Kidney (tissue), 14 donors: ENCODE results near the gene EEF1G. TPM values are rescaled to one million over a fixed set of nuclear protein-coding genes. Genes with fewer than 3 reads are reported as not detected.
A peak's percentile ranks its signal among the peaks of the same experiment; 100 is the strongest.

Source experiments
- DNase-seq, 5 donors: peaks; one replicate each; pipeline ENCODE4 v3.0.0-alpha.2; 2013 to 2020
- FAIRE-seq: peaks from 2 replicates; lab custom pipeline; 2012; peaks lifted over from hg19 to GRCh38; lab: Jason Lieb, UNC
- H3K27ac ChIP-seq, 2 donors: one replicate each; pipeline ENCODE4 v1.7.0; 2013; ENCODE audit warnings: low read depth in 2 of 2, low read length in 2 of 2, inconsistent platforms in 1 of 2
- H3K27me3 ChIP-seq: one replicate; pipeline ENCODE4 v1.7.1; 2013; ENCODE audit warnings: low read length, inconsistent platforms; ENCODE audit not compliant: control insufficient read depth, insufficient read depth
- H3K36me3 ChIP-seq, 3 donors: one replicate each; pipeline versions ENCODE4 v1.7.0 to v1.7.1; 2013; ENCODE audit warnings: low read length in 3 of 3, control low read depth in 1 of 3, inconsistent platforms in 1 of 3; ENCODE audit not compliant: insufficient read depth in 3 of 3, control insufficient read depth in 2 of 3
- H3K4me1 ChIP-seq, 3 donors: one replicate each; pipeline versions ENCODE4 v1.7.0 to v1.7.1; 2013; ENCODE audit warnings: low read length in 3 of 3, inconsistent platforms in 1 of 3, low read depth in 1 of 3; ENCODE audit not compliant: control insufficient read depth in 2 of 3, insufficient read depth in 2 of 3
- H3K4me3 ChIP-seq, 3 donors: one replicate each; pipeline versions ENCODE4 v1.7.0 to v1.8.1; 2013; ENCODE audit warnings: low read length in 3 of 3, control low read depth in 1 of 3, inconsistent platforms in 1 of 3
- H3K9ac ChIP-seq, 3 donors: one replicate each; pipeline versions ENCODE4 v1.7.0 to v1.7.1; 2013; ENCODE audit warnings: low read length in 3 of 3, control low read depth in 1 of 3, inconsistent platforms in 1 of 3
- H3K9me3 ChIP-seq, 3 donors: one replicate each; pipeline versions ENCODE4 v1.7.0 to v1.7.1; 2013; ENCODE audit warnings: low read length in 3 of 3, control low read depth in 1 of 3, inconsistent platforms in 1 of 3; ENCODE audit not compliant: control insufficient read depth in 2 of 3, insufficient read depth in 1 of 3
- intact Hi-C: fragments of 100-400 bp; cut with DNase I; formaldehyde crosslinking; loops from one replicate; pipeline ENCODE4 v1.11.1; 2022
- polyA plus RNA-seq: library from polyadenylated mRNA; stranded (reverse); fragments of 350-450 nt; fragmentation: Illumina TruSeq; extraction: RNeasy Lipid Tissue Mini Kit (QIAGEN cat#74804); gene quantifications from one replicate; pipeline ENCODE4 v1.2.3, GENCODE V29; 2014; ENCODE audit warnings: low read depth, low replicate concordance; ENCODE audit not compliant: insufficient read depth
- total RNA-seq: library from RNA; stranded (reverse); fragmentation: NEBNext Ultra II Directional; extraction: Animal tissue kit (Norgen Biotek cat#: 25700); gene quantifications from one replicate; pipeline ENCODE4 v1.2.1, GENCODE V29; 2021
- TF ChIP-seq, protein P1 (sequence below): IDR thresholded peaks from 3 replicates; pipeline ENCODE4 v1.5.1; 2012; ENCODE audit warnings: mild to moderate bottlenecking, moderate library complexity, borderline replicate concordance; ENCODE audit not compliant: insufficient read depth; ENCODE audit errors: extremely low read depth
- donor health status: control.
- donor health status: control.
- donor health status: control.
- donor health status: control.
- donor health status: control.
- donor health status: DM: yes; HTN: yes; CAD: no.
- donor health status: Normal renal cell carcinoma (clear cell type).

EEF1G gene
- total and polyA plus RNA-seq, 2 donors from 2014 or later: 1,136 to 1,809 TPM

DNA sequence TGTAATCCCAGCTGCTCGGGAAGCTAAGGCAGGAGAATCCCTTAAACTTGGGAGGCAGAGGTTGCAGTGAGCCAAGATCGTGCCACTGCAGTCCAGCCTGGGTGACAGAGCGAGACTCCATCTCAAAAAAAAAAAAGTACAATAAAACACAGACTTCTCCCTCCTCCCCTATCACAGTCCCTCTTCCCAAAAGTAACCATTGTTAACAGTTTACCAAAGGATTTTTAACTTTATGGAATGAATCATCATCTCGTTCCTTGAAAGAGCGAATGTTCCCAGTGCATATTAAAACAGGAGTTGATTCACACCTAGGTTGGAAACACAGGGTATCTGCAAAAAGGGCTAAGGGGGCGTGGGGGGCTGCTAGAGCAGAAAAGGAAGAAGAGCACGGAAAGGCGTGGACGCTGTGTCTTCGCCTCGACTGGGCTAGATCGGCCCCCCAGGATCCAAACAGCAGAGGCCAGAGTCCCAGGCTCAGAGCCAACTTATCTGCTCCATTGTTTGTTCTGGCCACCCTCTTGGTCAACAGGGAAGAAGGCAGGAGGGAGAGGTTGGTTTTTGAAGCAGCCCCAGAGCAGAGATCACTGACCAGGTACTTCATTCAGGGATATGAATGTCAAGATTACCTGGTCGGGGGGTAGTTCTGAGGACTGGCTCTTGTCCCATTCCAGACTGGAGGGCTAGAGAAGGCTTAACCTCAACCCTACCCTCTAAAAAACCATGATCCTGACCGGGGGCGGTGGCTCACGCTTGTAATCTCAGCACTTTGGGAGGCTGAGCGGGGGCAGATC is 25.0 kb downstream of the EEF1G start:
- no peaks in the 10 kb centered on the region for H3K27me3 ChIP-seq
- no peak overlapping the region for H3K4me3 ChIP-seq
- H3K4me1 ChIP-seq: peaks cover 5 to 37% (median 35%) of the 10 kb centered on the region in 3 donors
- TF ChIP-seq, protein P1, sequence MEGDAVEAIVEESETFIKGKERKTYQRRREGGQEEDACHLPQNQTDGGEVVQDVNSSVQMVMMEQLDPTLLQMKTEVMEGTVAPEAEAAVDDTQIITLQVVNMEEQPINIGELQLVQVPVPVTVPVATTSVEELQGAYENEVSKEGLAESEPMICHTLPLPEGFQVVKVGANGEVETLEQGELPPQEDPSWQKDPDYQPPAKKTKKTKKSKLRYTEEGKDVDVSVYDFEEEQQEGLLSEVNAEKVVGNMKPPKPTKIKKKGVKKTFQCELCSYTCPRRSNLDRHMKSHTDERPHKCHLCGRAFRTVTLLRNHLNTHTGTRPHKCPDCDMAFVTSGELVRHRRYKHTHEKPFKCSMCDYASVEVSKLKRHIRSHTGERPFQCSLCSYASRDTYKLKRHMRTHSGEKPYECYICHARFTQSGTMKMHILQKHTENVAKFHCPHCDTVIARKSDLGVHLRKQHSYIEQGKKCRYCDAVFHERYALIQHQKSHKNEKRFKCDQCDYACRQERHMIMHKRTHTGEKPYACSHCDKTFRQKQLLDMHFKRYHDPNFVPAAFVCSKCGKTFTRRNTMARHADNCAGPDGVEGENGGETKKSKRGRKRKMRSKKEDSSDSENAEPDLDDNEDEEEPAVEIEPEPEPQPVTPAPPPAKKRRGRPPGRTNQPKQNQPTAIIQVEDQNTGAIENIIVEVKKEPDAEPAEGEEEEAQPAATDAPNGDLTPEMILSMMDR: no peak
- H3K36me3 ChIP-seq: no peaks in the 10 kb centered on the region
- intact Hi-C loops: loop anchor here (10.0 kb wide), 1 partner anchor 124 kb away; no protein-coding TSS in a partner anchor
- no peaks in the 10 kb centered on the region for H3K9me3 ChIP-seq
- peak overlapping the region in 1 of 2 donors; percentile 44 for H3K27ac ChIP-seq
- DNase-seq (peak in 1 of 5 donors; percentile 54), FAIRE-seq (no peak)
- no peak overlapping the region for H3K9ac ChIP-seq

DNA sequence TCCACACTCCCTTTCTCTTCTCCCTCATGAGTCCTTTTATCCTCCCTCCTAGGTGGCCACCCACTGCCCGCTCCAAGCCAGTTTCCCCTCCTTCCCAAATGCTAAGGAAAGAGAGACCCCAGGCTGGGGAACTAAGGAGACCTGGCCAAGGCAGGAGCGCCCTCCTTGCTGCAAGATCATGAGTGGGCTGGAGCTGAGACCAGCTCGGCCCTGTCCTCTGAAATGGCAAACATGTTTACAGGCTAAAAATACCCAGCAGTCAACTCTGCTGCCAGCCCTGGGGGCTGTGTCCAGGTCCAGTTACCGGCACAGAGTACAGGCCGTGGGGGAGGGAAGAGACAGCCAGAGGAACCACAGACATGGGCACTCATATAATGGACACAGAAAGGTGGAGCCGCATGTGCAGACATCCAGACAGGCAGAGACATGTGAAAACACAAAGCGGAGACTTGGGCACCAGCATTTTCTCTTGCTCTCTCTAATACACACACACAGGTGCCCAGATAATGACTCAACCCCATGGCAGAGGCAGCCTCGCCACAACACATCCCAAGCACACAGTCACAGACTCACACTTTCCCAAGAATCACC is 25.9 kb downstream of the EEF1G start:
- TF ChIP-seq, protein P1: no peak
- Histone ChIP-seq H3K4me1 (peaks cover 2 to 37% (median 25%) of the 10 kb centered on the region in 3 donors), H3K27ac (peak overlapping the region; percentile 81 to 97), H3K27me3 (no peaks in the 10 kb centered on the region), H3K4me3 (peak overlapping the region in 2 of 3 donors; percentile 1 to 90), H3K9me3 (no peaks in the 10 kb centered on the region), H3K9ac (peak overlapping the region in 1 of 3 donors; percentile 86), H3K36me3 (no peaks in the 10 kb centered on the region)
- FAIRE-seq (no peak), DNase-seq (peak in 4 of 5 donors; percentile 66 to 84 (median 75))
- intact Hi-C loops: loop anchor here (10.0 kb wide), 1 partner anchor 123 kb away; no protein-coding TSS in a partner anchor

DNA sequence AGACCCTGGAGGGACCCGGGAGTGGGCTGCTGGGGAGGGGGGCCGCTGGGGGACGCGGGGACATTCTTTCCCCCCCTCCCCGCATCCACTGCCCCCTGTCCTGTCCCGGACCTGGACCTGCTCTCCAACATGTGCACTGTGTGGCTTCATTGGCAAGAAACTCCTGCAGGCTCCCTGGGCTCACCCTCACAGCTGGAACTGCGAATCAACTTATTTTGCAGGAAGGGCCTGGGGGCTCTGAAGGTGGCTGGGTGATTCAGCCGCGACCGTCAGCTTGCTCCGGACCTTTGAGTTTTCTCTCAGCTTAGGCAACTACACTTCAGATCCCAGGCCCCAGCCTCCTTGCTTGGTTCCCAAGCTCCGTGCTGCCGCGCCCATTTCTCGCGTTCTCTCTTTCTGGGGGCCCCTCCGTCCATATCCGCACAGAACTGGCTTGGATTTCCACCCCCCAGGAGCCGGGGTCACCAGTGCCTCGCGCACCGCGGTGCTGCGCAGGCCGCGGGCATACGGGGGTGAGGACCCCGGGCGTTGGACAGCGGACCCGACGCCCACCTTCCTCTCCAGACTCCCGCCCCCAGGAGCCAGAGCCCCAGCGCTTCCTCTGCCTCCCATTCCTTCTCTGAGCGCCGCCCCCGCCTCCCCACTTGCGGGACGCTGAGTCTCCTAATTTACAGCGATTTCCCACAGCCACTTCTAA is 26.6 kb downstream of the EEF1G start:
- Histone ChIP-seq H3K27me3 (no peaks in the 10 kb centered on the region), H3K4me1 (peaks cover 0 to 37% (median 22%) of the 10 kb centered on the region in 3 donors), H3K27ac (peak overlapping the region; percentile 81 to 97), H3K36me3 (no peaks in the 10 kb centered on the region), H3K4me3 (peak overlapping the region; percentile 12 to 90 (median 66)), H3K9ac (peak overlapping the region in 2 of 3 donors; percentile 57 to 86), H3K9me3 (no peaks in the 10 kb centered on the region)
- intact Hi-C loops: loop anchor here (10.0 kb wide), 1 partner anchor 122 kb away; no protein-coding TSS in a partner anchor
- FAIRE-seq: no peak
- peak in 4 of 5 donors; percentile 67 to 84 (median 75) for DNase-seq
- TF ChIP-seq, protein P1: no peak
